Measurements from ENCODE around the gene KIF9. TPM values are rescaled to one million over a fixed set of nuclear protein-coding genes. Genes with fewer than 3 reads are reported as not detected.

KIF9 gene
- total and polyA plus RNA-seq, 9 donors, result 4.9 to 7.4 (median 5.8) TPM

GRCh38 chr3:47280519-47280918, 2.1 kb downstream of the KIF9 start:
- DNase-seq, result no peak
- Histone ChIP-seq H3K27ac (ENCODE audit: low read length) (no peak overlapping the region), H3K4me3 (ENCODE audit: low read length) (no peak overlapping the region), H3K9me3 (replicated peaks; ENCODE audit: control insufficient read depth, low read depth, low read length) (no peaks in the 10 kb centered on the region), H3K36me3 (ENCODE audit: control insufficient read depth, insufficient read depth, low read length) (no peaks in the 10 kb centered on the region), H3K4me1 (ENCODE audit: control insufficient read depth, insufficient read depth, low read length) (peaks cover 20% of the 10 kb centered on the region), H3K27me3 (ENCODE audit: control insufficient read depth, insufficient read depth, low read length) (no peaks in the 10 kb centered on the region)
- 91% methylated on average over 5 of the region's 5 CpGs for WGBS (ENCODE audit: insufficient coverage)

GRCh38 chr3:47276558-47276957, 6.0 kb downstream of the KIF9 start:
- no peaks in the 10 kb centered on the region for H3K27me3 ChIP-seq (ENCODE audit: control insufficient read depth, insufficient read depth, low read length)
- peaks cover 6% of the 10 kb centered on the region for H3K36me3 ChIP-seq (ENCODE audit: control insufficient read depth, insufficient read depth, low read length)
- DNase-seq, result no peak
- no peaks in the 10 kb centered on the region for H3K9me3 ChIP-seq (replicated peaks; ENCODE audit: control insufficient read depth, low read depth, low read length)
- H3K27ac ChIP-seq (ENCODE audit: low read length), result no peak overlapping the region
- WGBS (ENCODE audit: insufficient coverage), result no CpG with 5 or more reads among the region's 4 CpGs
- H3K4me1 ChIP-seq (ENCODE audit: control insufficient read depth, insufficient read depth, low read length), result peaks cover 2% of the 10 kb centered on the region
- H3K4me3 ChIP-seq (ENCODE audit: low read length), result no peak overlapping the region

GRCh38 chr3:47274652-47275051, 7.9 kb downstream of the KIF9 start:
- WGBS (ENCODE audit: insufficient coverage), result no CpG with 5 or more reads among the region's 2 CpGs
- Histone ChIP-seq H3K4me3 (ENCODE audit: low read length) (no peak overlapping the region), H3K4me1 (ENCODE audit: control insufficient read depth, insufficient read depth, low read length) (no peaks in the 10 kb centered on the region), H3K36me3 (ENCODE audit: control insufficient read depth, insufficient read depth, low read length) (peaks cover 6% of the 10 kb centered on the region), H3K27ac (ENCODE audit: low read length) (no peak overlapping the region), H3K9me3 (replicated peaks; ENCODE audit: control insufficient read depth, low read depth, low read length) (no peaks in the 10 kb centered on the region), H3K27me3 (ENCODE audit: control insufficient read depth, insufficient read depth, low read length) (no peaks in the 10 kb centered on the region)
- DNase-seq, result no peak

- H3K36me3 ChIP-seq (ENCODE audit: control insufficient read depth, insufficient read depth, low read length), result peaks cover 6% of the 10 kb centered on the region
- H3K27me3 ChIP-seq (ENCODE audit: control insufficient read depth, insufficient read depth, low read length), result no peaks in the 10 kb centered on the region
- no peaks in the 10 kb centered on the region for H3K9me3 ChIP-seq (replicated peaks; ENCODE audit: control insufficient read depth, low read depth, low read length)
- H3K4me3 ChIP-seq (ENCODE audit: low read length), result no peak overlapping the region
- no peaks in the 10 kb centered on the region for H3K4me1 ChIP-seq (ENCODE audit: control insufficient read depth, insufficient read depth, low read length)
- DNase-seq, result no peak
- 86% methylated on average over 3 of the region's 5 CpGs for WGBS (ENCODE audit: insufficient coverage)
- no peak overlapping the region for H3K27ac ChIP-seq (ENCODE audit: low read length)
Measured at GRCh38 chr3:47273564-47273963, 9.0 kb downstream of the KIF9 start.

- Histone ChIP-seq H3K36me3 (ENCODE audit: control insufficient read depth, insufficient read depth, low read length) (peaks cover 6% of the 10 kb centered on the region), H3K27ac (ENCODE audit: low read length) (no peak overlapping the region), H3K4me3 (ENCODE audit: low read length) (no peak overlapping the region), H3K4me1 (ENCODE audit: control insufficient read depth, insufficient read depth, low read length) (peaks cover 7% of the 10 kb centered on the region), H3K9me3 (replicated peaks; ENCODE audit: control insufficient read depth, low read depth, low read length) (no peaks in the 10 kb centered on the region), H3K27me3 (ENCODE audit: control insufficient read depth, insufficient read depth, low read length) (no peaks in the 10 kb centered on the region)
- no peak for DNase-seq
- no CpG with 5 or more reads among the region's 4 CpGs for WGBS (ENCODE audit: insufficient coverage)
Measured at GRCh38 chr3:47270526-47270925, 12.1 kb downstream of the KIF9 start.

GRCh38 chr3:47267490-47267824, 15.1 kb downstream of the KIF9 start:
- H3K27me3 ChIP-seq (ENCODE audit: control insufficient read depth, insufficient read depth, low read length), result no peaks in the 10 kb centered on the region
- no peak overlapping the region for H3K27ac ChIP-seq (ENCODE audit: low read length)
- H3K9me3 ChIP-seq (replicated peaks; ENCODE audit: control insufficient read depth, low read depth, low read length), result no peaks in the 10 kb centered on the region
- peaks cover 10% of the 10 kb centered on the region for H3K4me1 ChIP-seq (ENCODE audit: control insufficient read depth, insufficient read depth, low read length)
- no peak overlapping the region for H3K4me3 ChIP-seq (ENCODE audit: low read length)
- no peaks in the 10 kb centered on the region for H3K36me3 ChIP-seq (ENCODE audit: control insufficient read depth, insufficient read depth, low read length)
- no peak for DNase-seq

- Histone ChIP-seq H3K9me3 (replicated peaks; ENCODE audit: control insufficient read depth, low read depth, low read length) (no peaks in the 10 kb centered on the region), H3K4me1 (ENCODE audit: control insufficient read depth, insufficient read depth, low read length) (peaks cover 10% of the 10 kb centered on the region), H3K27ac (ENCODE audit: low read length) (no peak overlapping the region), H3K27me3 (ENCODE audit: control insufficient read depth, insufficient read depth, low read length) (no peaks in the 10 kb centered on the region), H3K36me3 (ENCODE audit: control insufficient read depth, insufficient read depth, low read length) (no peaks in the 10 kb centered on the region), H3K4me3 (ENCODE audit: low read length) (no peak overlapping the region)
- peak; percentile 96 for DNase-seq
- 25% methylated on average over 2 of the region's 11 CpGs for WGBS (ENCODE audit: insufficient coverage)
Measured at GRCh38 chr3:47266709-47267489, 15.7 kb downstream of the KIF9 start.

- 78% methylated on average over 7 of the region's 10 CpGs for WGBS (ENCODE audit: insufficient coverage)
- Histone ChIP-seq H3K4me3 (ENCODE audit: low read length) (no peak overlapping the region), H3K27ac (ENCODE audit: low read length) (no peak overlapping the region), H3K27me3 (ENCODE audit: control insufficient read depth, insufficient read depth, low read length) (no peaks in the 10 kb centered on the region), H3K9me3 (replicated peaks; ENCODE audit: control insufficient read depth, low read depth, low read length) (no peaks in the 10 kb centered on the region), H3K4me1 (ENCODE audit: control insufficient read depth, insufficient read depth, low read length) (peaks cover 10% of the 10 kb centered on the region), H3K36me3 (ENCODE audit: control insufficient read depth, insufficient read depth, low read length) (no peaks in the 10 kb centered on the region)
- DNase-seq, result no peak
Measured at GRCh38 chr3:47265725-47266428, 16.7 kb downstream of the KIF9 start.

GRCh38 chr3:47265008-47265407, 17.6 kb downstream of the KIF9 start:
- WGBS (ENCODE audit: insufficient coverage), result 100% methylated on average over 1 of the region's 1 CpG
- H3K27ac ChIP-seq (ENCODE audit: low read length), result no peak overlapping the region

GRCh38 chr3:47261301-47261700, 21.3 kb downstream of the KIF9 start:
- no peak overlapping the region for H3K4me3 ChIP-seq (ENCODE audit: low read length)
- 83% methylated on average over 3 of the region's 3 CpGs for WGBS (ENCODE audit: insufficient coverage)
- H3K27me3 ChIP-seq (ENCODE audit: control insufficient read depth, insufficient read depth, low read length), result peaks cover 2% of the 10 kb centered on the region

More at GRCh38 chr3:47265008-47265407, 17.6 kb downstream of the KIF9 start:
- H3K9me3 ChIP-seq (replicated peaks; ENCODE audit: control insufficient read depth, low read depth, low read length), result no peaks in the 10 kb centered on the region
- no peak for DNase-seq
- no peaks in the 10 kb centered on the region for H3K27me3 ChIP-seq (ENCODE audit: control insufficient read depth, insufficient read depth, low read length)
- H3K4me3 ChIP-seq (ENCODE audit: low read length), result no peak overlapping the region
- H3K36me3 ChIP-seq (ENCODE audit: control insufficient read depth, insufficient read depth, low read length), result no peaks in the 10 kb centered on the region
- peaks cover 10% of the 10 kb centered on the region for H3K4me1 ChIP-seq (ENCODE audit: control insufficient read depth, insufficient read depth, low read length)

More at GRCh38 chr3:47261301-47261700, 21.3 kb downstream of the KIF9 start:
- H3K4me1 ChIP-seq (ENCODE audit: control insufficient read depth, insufficient read depth, low read length), result peaks cover 3% of the 10 kb centered on the region
- H3K27ac ChIP-seq (ENCODE audit: low read length), result no peak overlapping the region
- no peaks in the 10 kb centered on the region for H3K36me3 ChIP-seq (ENCODE audit: control insufficient read depth, insufficient read depth, low read length)
- no peak for DNase-seq
- no peaks in the 10 kb centered on the region for H3K9me3 ChIP-seq (replicated peaks; ENCODE audit: control insufficient read depth, low read depth, low read length)

Measured in muscle of leg (tissue), 11 donors.